DMS 273 treated with DMSO at 0.1 percent for 48 hours (cell line): Measurements from ENCODE around the gene SMAD3.

Experiments used
- DNase-seq: peaks from one replicate; lab custom pipeline; 2025; lab: John Stamatoyannopoulos, UW

SMAD3 gene

DNA sequence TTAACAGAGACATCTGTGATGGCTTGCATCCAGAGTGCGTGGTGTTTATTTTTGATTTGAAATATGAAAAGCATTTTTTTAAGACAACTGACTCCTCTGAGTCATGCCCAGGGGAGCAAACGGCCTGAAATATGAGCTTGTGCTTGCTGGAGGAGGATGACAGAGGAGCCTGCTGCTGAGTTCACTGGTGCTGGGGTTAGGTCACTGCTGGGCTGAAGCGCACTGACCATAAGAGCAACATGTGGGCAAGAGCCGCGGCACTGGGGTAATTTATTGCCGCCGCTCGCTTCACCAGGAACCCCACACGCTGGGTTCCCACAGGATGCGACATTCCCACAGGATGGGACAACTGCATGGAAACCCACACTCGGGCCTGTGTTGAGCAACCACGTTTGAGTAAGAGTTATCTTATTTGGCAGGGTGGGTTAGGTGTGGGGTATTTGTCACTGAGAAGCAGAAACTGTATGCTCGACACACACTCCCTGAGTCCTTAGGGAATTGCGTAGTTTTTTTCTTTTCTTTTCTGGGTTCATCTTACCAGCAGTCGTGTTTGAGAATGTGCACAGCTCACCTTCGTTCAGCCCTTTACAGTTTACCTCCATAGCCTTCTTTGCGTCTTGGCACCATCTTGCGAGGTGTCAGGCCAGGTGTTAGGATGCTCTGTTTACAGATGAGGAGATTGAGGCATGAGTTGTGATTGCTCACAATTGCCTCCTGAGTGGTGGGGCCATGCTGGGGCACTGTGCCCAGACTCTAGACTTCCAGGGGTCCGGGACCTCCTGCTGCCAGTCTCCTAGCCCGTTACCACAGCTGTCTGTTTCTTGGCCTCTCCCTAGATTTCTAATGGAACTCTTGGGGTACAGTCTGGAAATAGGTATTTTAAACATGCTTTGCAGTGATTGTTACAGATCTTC lies 60.4 kb downstream of the SMAD3 start:
- peak; percentile 16 for DNase-seq

DNA sequence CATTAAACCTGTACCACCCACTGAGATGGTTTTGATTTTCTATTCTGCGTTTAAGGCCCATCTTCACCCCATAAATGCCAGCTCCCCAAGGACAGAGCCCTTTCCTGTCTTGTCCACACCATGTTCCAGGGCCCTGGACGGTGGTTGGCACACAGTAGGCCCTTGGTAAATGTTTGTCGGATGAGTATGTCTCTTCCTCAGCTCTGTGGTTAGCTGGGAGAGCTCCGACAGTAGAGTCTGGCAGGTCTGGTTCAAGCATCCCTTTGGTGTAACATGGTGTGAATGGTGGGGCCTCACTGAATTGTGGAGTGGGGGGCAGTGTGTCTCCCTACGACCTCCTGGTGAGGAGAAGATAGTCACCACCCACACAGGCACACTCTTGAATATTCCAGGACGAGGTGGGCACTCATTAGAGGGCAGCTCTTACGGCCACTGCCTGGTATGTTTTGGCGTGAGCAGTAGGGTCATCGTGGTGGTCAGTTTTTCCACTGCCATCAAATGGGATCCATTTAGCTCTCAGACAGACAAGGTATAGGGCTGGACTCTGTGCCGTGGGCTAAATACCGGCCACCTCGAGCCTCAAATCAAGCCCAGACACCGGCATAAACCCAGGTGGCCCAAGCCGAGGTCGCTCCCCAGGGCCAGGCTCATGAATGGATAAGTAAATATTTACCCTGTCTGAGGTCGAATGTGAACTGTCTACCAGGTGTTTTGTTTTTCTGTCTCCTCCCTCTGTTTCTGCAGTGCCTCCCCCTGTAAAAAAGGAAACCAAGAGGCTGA lies 61.3 kb downstream of the SMAD3 start:
- DNase-seq = no peak

- DNase-seq = no peak
These were observed 61.9 kb downstream of the SMAD3 start for GRCh38 chr15:67127331-67127664.

DNA sequence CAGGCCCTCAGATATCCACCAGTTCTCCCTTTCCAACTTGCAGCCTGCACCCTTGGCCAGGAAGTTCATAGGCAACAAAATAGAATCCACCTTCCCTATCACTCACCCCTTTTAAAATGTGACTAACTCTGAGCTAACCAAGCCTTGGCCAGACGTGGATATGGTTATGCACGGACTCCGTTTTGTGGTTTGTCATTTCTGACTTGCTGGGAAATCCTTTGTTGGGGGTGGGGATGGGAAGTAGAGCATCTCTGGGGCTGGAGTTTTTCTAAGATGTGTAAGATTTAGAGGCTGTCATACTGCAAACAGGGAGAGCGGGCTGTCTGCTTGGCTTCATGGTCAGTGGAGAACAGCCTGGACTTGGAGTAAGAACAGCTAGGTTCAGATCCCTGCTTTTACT lies 62.6 kb downstream of the SMAD3 start:
- DNase-seq = no peak

GRCh38 chr15:67130166-67130565 lies 64.8 kb downstream of the SMAD3 start:
- DNase-seq = no peak

- no peak for DNase-seq
These were observed 65.5 kb downstream of the SMAD3 start for GRCh38 chr15:67130673-67131601.

DNA sequence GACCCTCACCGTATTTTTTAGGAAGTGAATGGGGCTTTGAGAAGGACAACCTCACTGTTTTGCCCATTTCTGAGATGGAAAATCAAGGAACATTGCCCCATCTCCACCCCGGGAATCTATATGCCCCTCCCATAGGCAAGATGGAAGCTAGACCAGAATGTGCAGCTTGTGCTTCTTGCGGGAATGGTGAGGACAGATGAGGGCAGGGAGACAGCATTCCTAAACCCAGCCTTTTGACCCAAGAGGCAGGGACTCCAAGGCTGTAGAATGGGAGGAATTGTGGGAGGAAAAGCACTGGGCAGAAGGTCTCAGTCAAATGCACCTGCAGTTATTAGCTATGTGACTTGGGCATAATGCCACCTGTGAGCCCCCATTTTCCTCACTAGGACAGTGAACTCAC lies 66.9 kb downstream of the SMAD3 start:
- DNase-seq = no peak

- no peak for DNase-seq
These were observed 67.6 kb downstream of the SMAD3 start for GRCh38 chr15:67133026-67133425.

GRCh38 chr15:67133738-67134066 lies 68.3 kb downstream of the SMAD3 start:
- DNase-seq = no peak

GRCh38 chr15:67134067-67134838 lies 68.9 kb downstream of the SMAD3 start:
- no peak for DNase-seq

DNA sequence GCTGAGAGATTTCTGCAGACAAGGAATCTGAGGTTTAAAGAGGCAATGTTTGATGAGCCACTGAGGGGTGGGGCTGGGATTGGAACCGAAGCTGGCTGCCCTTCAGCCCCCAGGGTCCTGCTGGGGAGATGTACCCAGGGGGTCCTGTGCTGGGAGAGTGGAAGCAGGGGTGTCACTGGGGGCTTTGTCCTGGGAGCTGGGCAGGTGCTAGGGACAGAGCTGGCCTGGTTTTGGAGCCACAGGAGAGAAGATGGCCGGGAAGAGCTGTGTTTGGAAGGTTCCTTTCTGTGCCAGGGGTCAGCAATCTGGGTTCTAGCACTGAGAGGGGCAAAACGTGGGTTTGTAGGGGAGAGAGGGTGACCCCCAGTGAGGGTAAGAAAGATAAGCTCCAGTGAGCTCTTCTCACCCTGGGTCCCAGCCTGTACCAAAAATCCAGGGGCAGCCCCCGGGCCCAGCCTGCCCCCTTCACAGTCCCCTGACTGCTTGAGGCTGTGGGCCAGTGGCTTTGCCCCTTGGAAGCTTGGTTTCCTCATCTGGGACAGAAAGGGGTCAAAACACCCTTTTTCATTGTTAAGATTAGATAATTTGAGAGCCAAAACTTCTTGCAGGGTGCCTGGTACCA lies 69.6 kb downstream of the SMAD3 start:
- no peak for DNase-seq

- DNase-seq = no peak
These were observed 70.1 kb downstream of the SMAD3 start for GRCh38 chr15:67135494-67135893.

GRCh38 chr15:67136802-67137201 lies 71.4 kb downstream of the SMAD3 start:
- no peak for DNase-seq

DNA sequence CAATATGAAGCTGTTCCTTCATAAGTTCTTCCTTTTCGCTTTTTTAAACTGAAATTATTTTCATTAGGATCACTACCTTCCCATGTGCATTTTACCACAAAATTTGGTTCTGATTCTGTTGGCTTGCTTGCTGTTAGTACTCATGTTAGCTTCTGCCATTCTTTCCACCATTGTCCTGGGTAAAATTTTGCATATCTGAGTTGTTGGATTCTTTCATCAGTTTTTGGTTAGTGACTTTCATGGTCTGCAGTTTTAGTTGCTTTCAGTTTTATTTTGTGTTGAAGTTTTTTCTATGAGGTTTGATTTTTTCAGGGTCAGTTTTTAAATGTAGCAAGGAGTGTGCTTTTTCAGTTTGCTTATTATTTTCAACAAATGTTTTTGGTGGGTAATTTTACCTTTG lies 71.9 kb downstream of the SMAD3 start:
- DNase-seq = no peak

- no peak for DNase-seq
These were observed 72.8 kb downstream of the SMAD3 start for GRCh38 chr15:67137951-67138848.

- no peak for DNase-seq
These were observed 73.8 kb downstream of the SMAD3 start for GRCh38 chr15:67138891-67139855.

DNA sequence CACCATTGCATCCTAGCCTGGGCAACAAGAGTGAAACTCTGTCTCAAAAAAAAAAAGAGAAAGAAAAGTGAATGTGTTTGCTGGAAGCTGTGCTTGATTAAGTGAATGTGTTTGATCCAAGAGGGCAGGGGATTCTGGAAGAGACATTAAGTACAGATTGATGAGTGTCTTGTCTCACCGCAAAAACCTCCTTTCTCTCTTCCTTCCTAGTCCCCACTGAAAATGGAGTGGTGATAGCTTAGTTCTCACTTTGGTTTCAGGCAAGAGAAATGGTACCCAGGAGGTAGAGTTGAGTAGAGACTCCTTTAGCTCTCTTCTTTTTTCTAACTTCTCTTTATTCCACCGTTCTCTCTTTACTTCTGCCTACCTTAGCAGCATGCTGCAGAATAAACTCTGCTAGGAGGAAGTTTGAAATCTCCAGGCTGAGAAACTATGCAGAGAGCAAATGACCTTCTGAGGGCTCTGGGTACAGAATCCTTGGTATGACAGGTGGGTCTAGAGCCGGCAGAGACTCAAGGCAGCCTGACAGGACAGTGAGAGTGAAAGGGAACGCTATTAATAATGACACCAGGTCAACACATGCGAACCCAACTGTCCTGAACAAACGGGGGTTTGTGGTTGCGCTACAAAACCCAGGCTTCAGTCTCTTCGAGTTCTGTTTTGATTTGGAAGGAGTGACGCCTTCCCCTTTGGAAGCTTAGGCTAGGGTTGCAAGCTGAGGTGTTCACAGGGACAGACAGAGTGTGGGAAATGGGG lies 74.9 kb downstream of the SMAD3 start:
- DNase-seq = no peak

DNA sequence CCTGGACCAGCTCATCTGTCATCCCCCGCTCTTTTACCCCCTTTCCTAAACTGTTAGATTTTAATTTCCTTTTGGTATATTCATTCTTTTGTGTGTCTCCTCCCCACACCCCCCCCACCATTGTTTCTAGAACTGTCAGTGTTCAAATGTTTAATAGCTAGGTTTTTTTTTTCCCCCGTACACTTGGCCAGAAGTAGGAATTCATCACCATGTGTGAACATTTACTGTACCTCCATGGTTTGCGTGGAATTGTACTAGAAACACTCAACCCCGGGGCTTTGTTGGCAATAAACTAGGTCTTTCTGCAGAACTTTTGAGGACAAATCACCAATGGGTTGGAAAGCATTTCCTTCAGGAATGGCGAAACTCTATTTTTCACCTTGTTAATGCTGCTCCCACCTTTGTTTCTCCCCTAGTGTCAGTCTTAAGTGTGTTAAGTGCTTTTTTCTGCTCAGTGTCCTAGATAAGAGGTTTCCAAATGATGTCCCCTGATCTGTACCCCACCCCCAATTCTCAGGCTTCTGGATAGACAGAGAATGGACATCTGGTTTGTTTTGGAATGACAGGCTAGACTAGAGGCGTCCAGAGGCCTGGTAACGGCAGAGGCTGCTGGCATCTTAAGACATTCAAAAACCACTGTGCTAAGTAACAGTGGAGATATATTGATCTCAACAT lies 76.8 kb downstream of the SMAD3 start:
- no peak for DNase-seq
